Measurements from ENCODE around the gene LYSMD1. TPM values are rescaled to one million over a fixed set of nuclear protein-coding genes. Genes with fewer than 3 reads are reported as not detected.

LYSMD1 gene
- total RNA-seq, 1 donor from 2014 or later, result 5.0 TPM

DNA sequence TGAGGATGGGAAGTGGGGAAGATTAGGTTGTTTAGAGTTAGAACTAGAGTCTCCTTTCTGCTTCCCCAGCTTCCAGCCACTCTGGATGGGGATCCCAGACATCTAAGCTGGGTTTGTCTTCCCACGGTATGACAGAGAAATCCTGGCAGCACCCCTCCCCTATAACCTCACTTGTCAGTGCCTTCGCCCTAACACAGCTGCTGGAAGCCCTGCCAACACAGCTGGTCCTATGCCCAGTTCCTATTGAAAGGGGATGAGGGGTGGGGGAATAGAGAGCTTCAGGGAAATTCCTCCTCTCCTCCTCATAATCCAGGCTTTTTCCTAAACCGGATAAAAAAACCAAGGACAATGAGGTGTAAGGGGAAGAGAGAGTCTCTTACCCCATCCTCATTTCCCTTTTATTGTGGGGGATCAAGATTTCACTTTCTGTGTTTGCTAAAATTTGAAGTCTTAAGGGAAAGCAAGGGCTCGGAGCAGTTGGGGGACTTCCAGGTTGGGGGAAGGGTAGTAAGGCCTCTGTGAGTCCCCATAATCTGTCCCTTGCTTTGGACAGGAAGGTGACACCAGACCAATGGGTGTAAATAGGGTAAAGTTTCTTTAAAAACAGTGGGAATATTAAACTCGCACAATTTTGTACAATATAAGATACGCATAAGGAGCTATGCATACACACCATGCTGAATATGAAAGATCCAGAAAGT lies 9.5 kb upstream of the LYSMD1 start:
- no peak for ATAC-seq

GRCh38 chr1:151171190-151171589 lies 5.5 kb upstream of the LYSMD1 start:
- no peak for ATAC-seq

DNA sequence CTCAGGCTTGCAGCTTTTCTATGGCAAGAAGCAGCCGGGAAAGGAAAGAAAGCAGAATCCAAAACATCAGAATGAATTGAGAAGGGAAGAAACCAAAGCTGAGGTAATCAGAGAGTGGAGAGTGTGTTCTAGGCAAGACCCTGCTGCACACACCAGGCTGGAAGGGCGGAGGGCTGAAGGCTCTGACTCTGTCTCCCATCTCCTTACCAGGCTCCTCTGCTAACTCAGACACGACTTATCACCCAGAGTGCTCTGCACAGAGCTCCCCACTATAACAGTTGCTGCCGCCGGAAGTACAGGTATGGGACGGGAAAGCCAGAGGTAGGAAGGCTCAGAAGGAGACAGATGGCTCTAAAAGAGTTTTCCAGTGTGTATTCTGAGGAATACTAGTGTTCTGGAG lies 1.4 kb upstream of the LYSMD1 start:
- no peak for ATAC-seq

DNA sequence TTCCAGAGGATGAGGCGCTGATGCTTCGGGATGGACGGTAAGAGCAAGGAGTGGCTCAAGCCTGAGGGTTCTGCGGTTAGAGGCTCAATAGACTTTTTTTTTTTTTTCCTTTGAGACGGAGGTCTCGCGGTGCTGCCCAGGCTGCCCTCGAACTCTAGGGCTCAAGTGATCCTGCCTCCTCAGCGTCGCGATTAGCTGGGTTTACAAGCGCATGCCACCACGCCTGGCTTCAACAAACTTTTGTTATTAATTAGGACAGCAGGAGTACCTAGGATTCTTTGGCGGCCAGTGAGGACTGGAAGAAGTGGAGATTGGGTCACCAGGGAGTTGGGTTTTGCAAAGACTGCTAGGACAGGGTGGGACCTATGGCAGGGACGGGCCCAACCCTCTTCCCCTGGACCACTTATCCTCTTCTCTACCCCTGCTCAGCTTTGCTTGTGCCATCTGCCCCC lies 829 bp upstream of the LYSMD1 start:
- ATAC-seq, result peak; percentile 32

DNA sequence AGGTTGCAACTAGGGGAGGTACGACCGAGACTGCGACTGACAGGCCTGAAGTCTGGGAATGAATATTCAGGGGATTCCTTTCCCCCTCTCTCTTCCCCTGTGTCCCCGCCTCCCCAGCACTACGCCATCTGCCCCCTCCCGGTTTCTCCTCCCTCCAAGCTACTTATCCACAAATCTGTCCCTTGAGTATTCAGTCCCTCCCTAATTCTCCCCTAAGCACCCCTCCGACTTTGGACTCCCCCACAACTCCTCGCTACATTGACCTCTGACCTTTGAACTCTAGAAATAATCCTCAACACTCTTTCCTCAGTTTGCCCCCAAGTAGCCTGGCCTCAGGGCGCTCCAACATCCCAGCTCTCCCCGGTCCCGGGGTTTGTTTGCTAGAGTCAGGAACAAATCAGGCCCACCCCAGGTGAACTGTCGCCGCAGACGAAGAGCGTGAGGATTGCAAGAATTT lies 393 bp downstream of the LYSMD1 start:
- ATAC-seq, result no peak

DNA sequence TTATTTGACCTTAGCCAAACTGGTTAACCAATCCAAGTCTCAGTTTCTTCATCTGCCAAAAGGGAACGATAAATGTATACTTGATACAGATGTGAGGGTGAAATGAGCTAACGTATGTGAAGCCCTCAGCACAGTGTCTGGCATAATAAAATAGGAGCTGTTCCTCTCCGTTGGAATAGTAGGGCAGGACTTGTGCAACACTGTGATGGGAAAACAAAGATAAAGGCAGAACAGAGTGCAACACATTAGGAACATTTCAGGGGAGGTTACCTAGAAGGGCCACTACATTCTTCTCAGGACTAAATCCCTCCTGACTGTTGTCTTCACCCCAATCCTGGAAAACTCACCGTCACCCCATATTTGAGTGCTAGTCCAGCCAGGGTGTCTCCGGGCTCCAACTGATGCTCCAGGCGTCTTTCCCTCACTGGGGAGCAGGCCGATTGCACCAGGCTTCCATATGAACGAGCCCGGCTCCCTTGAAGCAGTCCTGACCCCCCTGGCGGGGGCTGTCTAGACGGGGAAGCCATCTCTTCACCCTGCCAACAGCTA lies 896 bp downstream of the LYSMD1 start:
- peak; percentile 20 for ATAC-seq

GRCh38 chr1:151159373-151159772 lies 6.3 kb downstream of the LYSMD1 start:
- no peak for ATAC-seq

DNA sequence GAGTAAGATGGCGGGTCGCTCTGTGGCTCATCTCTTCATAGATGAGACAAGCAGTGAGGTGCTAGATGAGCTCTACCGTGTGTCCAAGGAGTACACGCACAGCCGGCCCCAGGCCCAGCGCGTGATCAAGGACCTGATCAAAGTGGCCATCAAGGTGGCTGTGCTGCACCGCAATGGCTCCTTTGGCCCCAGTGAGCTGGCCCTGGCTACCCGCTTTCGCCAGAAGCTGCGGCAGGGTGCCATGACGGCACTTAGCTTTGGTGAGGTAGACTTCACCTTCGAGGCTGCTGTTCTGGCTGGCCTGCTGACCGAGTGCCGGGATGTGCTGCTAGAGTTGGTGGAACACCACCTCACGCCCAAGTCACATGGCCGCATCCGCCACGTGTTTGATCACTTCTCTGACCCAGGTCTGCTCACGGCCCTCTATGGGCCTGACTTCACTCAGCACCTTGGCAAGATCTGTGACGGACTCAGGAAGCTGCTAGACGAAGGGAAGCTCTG lies 6.9 kb downstream of the LYSMD1 start:
- ATAC-seq, result no peak

GRCh38 chr1:151158326-151158725 lies 7.4 kb downstream of the LYSMD1 start:
- no peak for ATAC-seq

GRCh38 chr1:151157067-151157531 lies 8.6 kb downstream of the LYSMD1 start:
- peak; percentile 4 for ATAC-seq

DNA sequence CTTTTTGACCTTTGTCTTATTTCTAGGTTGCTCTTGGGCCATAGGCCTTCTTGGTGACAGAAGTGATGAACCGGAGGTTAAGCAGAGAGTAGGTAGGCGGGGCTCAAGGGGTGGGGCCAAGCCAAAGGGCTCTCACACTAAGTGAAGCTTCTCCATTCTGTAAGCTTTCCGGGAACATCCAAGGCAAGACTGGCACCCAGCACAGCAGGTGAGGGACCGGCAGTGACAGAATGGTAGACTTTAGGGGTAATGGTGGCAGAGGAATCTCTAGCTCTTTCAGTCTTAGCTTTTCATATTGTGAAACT lies 9.2 kb downstream of the LYSMD1 start, which contains the start of gene TNFAIP8L2:
TNFAIP8L2 (plus strand) TSS at position 135 of the 305 bp plus-strand sequence. CDS start 2,049 bp downstream, outside the sequence.
- peak; percentile 65 for ATAC-seq

- no peak for ATAC-seq
Observed at GRCh38 chr1:151147665-151148064, 18.0 kb downstream of the LYSMD1 start.

GRCh38 chr1:151147132-151147503 lies 18.6 kb downstream of the LYSMD1 start:
- ATAC-seq, result peak; percentile 24

DNA sequence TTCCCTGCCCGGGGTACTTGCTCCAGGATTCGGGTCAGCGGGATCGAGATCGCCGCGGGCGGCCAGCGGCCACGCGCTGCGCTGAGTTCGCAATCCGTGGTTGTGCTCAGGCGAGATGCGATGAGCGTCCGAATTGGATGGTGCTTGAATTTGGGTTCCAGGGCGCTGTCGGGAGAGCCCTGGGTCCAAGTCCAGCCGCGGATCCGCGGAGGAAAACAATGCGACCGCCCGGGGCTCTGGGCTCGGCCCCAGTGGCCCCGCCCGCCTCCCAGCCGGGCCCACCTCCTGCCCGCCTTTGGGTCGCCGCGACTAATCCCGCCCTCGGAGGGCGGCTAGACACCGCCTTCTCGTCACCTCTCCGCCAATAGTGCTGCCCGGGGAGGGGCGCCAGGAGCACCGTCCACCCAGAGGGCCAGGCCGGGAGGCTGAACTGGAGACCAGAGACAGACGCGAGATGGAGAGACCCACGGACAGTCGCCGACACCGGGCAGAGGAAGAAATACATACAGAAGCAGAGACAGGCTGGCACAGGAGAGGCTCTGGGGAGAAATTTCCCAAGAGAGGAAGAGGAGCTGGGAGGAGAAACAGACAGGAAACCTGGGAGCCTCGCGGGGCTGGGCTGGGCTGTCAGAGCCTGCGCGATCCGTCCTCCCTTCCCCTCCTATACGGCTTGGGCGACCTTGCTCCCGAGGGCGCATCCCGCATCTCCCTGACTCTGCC lies 19.1 kb downstream of the LYSMD1 start, which contains the start of gene SEMA6C:
SEMA6C (minus strand) TSS at position 220 of the 720 bp plus-strand sequence. CDS start 4,010 bp downstream, outside the sequence.
- ATAC-seq, result peak; percentile 96

DNA sequence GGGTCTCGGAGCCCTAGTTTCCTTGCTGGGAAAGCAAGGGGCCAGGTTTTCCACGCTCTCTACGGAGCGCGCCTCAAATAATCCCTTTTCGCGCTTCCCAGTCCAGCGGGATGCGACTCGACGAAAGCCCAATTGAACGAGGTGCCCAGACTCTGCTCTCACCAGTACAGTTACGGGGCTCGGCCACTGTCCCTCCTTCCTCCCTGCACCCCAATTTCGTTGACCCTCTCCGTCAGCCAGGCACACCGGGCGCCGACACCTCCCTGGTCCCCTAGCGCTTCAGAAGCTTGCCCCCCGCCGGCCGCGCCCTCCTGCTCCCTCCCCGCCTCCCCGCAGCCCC lies 19.7 kb downstream of the LYSMD1 start:
- ATAC-seq, result peak; percentile 2

GRCh38 chr1:151145304-151146071 lies 20.2 kb downstream of the LYSMD1 start:
- peak; percentile 16 for ATAC-seq

DNA sequence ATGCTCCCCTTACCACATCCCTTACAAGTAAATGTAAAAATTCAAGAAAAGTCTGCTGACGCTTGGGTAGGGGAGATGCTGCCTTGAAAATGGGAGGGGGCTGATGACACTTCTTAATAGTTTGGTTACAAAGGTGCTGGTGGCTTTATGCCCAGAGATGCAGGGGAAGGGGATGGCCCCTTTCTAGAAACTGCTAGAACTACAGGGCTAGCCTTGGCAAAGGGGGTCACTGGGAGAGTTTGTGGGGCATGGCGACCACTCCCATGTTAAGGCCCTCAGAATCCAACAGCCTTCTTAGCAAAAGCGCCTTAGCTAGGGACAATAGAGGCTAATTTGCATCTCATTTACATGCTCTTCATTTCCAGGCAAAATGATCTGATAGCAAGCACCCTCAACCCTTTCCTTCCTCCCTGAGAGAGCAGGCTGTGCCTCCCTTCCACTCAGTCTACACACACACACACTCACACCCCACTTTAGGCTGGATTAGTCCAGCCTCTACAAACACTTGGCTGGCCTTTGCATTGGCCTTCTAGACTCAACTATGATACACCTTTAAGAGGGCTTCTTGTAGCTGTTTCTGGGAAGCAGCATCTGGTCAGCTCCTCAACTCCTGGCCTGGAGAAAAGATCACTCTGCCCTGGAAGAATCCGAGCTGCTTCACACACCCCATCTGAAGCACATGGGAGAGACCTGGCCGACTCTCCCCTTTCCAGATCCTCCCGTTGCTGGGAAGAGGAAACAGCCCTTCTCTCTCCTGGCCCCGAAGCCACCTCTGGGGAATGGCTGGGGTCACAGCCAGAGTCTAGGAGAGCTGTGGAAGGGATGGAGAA lies 21.0 kb downstream of the LYSMD1 start:
- ATAC-seq, result no peak

- ATAC-seq, result no peak
Observed at GRCh38 chr1:151143986-151144385, 21.7 kb downstream of the LYSMD1 start.

DNA sequence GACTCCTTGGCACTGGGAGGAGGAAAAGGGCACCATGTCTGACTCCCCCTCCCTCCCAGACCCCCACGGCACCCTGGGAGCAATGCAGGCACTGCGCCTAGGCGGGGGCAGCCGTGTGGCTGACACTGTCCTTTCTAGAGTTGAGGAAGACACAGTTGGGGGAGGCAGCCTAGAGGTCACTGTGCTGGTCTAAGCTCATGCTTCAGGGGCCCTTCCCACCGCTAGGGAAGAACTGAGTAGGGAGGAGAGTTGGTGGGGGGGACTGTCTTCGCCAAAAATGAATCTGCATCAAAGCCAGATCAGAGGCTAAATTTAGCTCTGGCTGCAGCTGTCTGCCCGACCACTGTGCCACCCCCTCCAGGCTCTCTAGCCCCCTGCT lies 22.7 kb downstream of the LYSMD1 start:
- no peak for ATAC-seq

DNA sequence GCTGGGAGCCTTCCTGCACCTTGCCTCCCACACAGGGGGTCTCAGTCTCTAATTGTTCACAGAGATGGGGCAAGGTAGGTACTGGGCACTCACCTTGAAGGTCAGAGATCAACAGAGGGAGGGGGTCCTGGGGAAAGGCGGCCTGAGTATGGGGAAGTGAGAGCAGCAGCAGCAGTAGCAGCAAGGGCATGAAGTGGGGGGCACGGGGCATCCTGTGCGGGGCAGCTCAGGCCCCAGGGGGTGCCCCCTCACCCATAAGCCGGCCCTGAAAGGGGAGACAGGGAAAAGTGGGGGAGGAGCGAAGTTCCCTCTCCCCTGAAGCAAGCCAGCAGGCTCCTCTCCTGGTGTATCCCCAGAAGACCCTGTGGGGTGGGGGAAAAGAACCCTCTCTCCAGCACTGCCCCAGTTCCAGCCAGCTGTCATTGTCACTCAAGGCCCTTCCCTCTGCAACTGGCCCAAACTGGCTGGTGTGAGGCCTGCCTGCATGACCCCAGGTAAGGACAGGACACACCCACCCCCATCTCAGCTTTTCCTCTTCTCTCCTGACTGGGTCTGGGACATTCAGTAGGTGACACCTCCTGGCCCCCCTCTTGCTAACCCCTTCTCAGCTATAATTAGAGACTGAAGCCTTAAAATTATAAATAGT lies 23.2 kb downstream of the LYSMD1 start:
- no peak for ATAC-seq

DNA sequence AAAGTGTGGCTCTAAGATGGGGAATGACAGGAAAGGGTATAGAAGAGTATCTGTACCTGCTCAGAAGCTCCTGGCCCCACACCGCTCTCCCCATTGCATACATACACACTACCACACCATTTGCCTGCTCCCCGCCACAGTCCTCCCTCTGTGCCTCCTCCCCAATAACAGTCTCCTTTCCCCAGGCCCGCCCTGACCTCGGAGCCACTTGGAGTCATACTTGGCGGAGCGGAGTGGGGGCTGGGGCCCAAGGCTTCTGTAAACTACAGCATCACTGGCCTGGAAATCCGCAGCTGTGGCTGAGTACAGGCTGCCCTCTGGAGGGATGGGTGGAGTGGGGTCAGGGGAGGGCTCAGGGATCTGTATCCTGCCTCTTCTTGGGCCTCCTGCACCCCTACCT lies 27.9 kb downstream of the LYSMD1 start:
- ATAC-seq, result no peak

All from esophagus mucosa (tissue), 1 donor.